NCI-H82 treated with DMSO at 0.1 percent for 48 hours (cell line): Measurements from ENCODE around the gene AMIGO2.

ENCODE experiments used
- DNase-seq: peaks from one replicate; lab custom pipeline; 2025; ENCODE audit not compliant: unreplicated experiment; lab: John Stamatoyannopoulos, UW

Gene AMIGO2

DNA sequence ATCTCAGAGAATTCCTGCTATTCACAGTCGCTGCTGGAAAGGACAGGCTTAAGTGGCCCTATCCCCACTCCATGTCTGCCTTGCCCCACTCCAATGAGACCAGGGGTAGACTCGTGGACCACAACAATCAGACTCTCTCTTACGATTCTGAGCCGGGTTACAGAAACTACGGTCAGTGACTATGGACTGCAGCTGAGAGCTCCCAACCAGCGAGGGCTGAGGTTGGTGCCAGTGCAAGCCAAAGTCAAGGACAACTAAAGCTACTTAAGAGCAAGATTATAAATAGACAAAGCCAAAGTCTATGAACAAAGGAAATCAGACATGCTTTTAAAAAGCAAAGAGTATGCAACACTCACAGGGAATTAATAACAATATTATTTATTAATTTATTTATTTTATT lies 18.3 kb upstream of the AMIGO2 start:
- no peak for DNase-seq

DNA sequence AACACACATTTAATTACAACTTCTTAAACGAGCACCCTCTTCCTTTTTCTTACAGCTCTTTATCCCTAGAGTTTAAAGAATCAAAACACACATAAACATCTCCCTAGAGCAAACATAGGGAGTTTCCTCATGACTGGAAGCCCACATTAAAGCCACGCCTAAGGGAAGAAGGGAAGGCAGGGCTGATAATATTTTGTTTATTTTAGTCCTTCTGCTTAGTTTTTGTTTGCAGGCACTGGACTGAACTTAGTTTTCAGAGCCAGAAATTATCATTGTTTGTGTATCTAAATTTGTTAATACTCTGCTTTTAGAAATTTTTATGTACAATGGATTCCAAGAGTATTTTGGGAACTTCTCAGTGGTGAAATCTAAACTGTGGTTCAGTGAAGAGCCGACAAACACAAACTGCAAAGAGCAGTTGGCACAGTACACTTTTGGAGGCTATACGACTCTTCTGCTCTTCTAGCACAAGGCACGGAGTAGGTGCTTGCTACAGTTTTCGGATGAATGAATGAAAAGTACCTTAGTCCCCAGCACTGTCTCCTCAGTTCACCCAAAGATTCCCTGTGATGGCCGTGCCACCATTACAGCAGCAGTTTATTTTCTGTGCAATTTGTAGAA lies 17.6 kb upstream of the AMIGO2 start:
- no peak for DNase-seq

DNA sequence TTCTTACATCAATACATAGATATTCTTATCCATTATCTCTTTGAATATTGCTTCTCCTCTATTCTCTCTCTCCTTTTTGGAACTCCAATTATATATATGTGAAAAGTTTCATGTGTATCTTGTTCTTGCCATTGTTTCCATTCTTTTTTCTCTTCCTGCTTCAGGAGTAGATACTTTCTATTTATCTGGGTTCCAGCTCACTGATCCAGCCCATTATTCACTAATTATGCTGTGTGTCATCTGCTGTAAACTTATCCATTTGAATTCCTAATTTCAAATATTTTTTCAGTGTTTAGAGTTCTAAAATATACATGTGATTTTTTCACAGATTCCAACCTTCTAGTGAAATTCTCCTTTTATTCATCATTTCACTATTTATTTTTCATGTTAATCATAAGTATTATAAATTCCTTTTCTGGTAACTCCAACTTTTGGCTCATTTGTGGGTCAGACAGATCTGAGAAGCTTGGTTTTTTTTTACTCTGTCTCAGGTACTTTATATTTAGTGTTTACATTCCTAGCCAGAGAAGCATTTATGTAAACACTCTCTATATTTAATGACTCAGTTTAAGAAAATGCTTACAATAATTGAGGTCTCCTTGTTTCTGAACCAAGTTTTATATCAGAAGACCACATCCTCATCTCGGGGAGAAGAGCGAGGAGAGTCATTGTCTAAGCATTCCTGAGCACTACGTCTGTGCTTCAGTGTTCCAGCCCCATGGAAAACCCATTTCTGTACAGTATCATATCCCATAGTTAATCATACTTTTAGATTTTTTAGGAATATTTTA lies 15.9 kb upstream of the AMIGO2 start:
- no peak for DNase-seq

DNA sequence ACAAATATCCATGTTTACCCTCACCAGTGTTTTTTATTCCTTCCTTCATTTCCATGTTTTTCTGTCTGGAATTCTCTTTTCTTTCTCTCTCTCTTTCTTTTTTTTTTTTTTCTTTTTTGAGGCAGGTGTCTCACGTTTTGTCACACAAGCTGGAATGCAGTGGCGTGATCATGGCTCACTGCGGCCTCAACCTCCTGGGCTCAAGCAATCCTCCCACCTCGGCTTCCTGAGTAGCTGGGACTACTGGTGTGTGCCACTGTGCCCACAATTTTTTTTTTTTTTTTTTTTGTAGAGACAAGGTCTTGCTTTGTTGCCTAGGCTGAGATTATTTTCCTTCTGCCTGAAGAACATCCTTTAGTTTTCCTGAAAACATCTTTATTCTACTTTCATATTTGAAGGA lies 15.0 kb upstream of the AMIGO2 start:
- DNase-seq, result no peak

DNA sequence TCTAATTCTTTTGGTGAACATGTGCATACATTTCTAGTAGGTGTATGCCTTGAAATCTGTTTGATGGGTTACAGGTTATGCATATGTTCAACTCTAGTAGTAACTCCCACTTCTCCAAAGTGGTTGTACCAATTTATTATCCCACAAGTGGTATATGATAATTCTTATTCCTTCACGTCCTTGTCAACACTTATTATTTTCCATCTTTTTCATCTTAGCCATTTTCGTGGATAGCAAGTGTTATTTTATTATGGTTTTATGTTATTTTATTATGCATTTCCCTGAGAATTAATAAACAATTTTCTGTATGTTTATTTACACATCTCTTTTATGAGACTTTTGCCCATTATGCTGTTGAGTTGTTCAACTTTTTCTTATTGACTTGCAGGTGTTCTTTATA lies 11.2 kb upstream of the AMIGO2 start:
- DNase-seq, result no peak

DNA sequence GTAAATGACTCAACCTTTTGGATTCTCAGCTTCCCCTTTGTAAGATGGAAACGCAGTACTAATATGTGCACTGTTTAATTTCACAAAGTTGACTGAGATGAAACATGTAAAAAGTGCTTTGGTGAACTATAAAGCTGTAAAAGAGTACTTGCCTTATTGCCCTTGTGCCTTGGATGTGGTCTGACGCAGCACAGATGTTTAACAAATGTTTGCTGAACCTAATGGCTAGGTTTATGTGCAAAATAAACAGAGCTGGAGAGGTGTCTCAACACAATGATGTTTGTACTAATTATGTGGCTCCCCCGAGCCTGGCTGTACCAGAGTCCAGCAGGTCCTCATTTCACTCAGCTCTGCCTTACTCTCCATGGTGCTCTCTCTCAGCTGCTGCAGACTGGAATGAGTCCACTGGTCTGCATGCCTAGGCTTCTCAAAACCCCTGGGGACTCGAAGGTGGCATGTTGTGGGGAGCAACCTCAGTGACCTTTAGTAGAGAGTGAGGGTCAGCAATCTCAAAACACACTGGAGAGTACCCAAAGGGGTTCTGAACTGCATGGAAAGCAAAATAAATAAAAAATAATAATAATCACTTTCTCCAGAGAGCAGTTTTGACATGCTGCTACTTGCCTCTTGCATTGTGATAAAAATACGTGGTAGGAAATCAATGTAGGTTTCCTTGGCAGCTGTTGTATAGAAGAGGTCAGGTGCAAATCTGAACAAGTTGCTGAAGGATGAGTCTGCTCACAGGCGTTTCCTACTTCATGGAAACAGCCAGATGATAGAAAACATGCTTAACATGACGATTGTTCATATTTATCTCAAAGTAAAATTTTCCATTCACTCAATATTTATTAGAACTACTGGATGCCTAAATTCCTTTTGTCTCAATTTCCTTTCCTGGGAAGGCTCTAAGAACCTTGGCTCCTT lies 8.5 kb upstream of the AMIGO2 start:
- DNase-seq, result no peak

DNA sequence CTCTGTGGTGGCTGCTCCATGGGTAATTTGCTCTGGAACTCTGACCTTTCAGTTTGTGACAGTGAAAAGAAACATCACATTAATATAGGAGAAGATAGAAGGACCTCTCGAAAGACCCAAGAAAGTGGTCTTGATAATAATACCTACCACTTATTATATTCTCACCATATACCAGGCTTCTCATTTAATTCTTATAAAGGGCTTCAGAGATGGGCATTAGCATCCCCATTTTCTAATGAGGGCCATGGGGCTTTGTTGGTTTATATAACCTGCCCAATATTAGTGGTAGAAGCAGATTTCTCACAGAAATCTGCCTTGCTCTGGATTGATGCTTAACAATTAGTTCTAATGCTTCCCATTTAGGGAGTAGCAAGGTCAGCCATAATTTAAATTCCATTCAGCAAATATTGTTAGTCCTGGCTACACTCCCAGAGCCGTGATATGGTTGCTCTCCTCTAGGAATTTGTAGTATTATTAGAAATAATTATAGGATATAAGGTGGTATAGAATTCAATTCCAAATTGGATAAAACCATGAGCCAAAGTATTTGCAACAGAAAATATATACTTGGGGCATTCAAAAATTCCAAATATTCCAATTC lies 7.4 kb upstream of the AMIGO2 start:
- no peak for DNase-seq

DNA sequence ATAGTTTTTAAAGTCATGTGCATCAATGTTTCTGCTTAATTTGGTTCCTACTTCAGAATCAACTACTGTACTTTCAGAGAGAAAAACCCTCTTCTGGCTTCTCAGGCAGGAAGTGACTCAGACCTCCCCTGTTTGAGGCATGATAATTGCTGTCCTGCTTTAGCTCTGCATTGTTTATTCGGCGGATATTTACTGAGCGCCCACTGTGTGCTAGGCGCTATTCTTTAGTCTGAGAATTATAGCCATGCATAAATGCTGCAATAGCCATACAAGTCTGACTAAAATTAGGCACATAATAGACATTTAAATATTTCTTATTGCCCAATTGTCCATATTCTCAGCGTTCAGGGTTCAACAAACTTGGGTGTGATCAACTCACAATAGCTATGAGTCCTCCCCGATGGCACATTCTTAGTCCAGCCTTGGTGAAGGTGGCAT lies 6.1 kb upstream of the AMIGO2 start:
- DNase-seq, result no peak

DNA sequence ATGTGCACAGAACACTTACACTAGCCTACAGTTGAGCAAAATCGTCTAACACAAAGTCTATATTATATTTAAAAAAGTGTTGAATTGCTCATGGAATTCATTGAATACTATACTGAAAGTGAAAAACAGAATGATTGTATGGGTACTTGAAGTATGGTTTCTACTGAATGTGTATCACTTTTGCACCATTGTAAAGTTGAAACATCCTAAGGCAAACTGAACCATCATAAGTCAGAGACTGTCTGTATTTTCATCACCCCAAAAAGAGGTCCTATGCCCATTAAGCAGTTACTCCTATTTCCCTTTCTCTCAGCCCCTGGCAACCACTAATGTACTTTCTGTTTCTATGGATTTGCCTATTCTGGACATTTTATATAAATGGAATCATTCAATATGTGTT lies 4.4 kb upstream of the AMIGO2 start:
- no peak for DNase-seq

DNA sequence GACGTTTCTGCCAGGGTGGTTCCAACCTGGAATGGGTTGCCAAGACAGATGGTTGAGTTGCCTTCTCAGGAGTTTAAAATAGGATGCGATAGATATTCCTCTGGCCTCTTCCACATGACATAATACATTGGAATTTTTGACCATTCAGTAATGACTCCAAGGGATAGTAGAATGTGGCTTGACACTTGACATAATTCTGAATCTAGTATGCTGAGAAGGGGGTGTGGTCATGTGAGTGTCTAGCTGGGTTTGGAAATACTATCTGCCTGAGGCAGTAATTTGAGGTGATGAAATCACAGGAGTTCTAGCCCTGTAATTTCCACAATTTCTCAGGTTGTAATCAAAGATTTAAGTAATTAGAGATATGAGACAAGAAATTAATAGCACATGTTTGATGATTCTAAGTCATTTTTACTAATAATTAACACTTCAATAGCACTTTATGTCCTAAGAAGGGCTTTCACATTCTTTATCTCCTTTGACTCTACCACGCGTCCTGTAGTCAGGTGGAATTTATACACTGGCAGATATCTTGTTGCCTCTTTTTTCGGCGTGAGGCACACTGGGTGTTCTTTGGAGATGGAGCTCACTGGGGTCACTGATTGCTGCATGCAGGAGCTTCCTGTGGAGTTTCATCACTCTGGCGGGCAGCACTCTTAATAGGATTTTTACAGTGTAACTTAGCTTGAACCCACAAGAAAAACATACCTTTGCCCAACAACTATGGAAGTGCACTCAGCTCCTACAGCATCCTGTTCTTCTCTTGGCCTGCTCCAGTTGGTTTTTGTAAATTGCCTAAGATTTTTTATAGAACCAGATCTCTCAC lies 3.2 kb upstream of the AMIGO2 start:
- no peak for DNase-seq

DNA sequence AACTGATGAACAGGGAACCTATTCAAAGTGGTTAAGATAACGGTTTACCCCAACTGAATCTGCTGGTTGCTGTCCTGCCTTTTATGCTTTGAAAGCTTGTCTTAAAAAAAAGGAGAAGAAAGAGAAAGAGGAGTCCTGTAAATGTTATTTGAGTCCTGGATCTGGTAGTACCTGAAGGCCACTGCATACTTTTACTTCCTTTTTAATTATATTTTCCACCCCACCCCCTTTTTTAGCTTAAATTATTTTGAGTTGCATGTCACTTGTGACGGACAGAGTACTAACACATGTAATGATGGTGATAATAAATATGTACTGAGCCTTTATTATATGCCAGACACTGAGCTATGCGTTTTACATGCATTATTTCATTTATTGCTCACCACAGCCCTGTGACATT lies 2.5 kb upstream of the AMIGO2 start:
- DNase-seq, result no peak

DNA sequence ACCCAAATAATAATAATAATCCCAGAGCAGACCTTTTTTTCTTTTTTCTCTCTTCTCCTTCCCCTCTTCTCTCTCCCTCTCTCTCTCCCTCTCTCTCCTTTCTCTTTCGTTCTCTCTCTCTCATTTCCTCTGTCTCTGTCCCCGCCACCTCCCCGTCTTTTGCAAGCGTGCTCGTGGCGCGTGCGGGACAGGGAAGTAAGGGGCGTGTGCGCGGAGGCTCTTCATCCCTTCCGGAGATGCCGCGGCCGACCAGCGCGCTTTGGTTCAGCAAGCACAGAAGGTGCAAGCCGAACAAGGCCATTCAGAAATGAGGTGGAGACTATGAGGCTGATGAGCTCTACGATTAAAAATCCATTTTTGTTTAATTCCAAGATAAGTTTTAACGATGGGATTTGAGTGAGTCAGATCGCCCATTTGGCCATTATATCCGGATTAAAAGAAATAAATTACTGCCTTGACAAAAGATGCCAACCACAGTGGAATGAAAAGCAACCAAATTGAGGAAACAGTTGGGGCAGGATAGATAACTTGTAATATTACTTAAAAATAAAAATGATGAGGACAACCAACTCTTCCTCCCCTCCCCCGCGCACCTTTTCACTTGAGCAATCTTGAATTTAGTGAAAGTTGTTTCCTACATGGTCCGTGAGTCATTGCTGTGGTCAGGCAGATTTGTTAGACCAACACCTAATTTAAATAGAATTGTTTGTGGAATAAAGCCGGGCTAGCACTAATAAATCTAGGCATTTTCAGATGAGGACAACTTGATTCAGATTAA lies 1.2 kb upstream of the AMIGO2 start:
- no peak for DNase-seq

DNA sequence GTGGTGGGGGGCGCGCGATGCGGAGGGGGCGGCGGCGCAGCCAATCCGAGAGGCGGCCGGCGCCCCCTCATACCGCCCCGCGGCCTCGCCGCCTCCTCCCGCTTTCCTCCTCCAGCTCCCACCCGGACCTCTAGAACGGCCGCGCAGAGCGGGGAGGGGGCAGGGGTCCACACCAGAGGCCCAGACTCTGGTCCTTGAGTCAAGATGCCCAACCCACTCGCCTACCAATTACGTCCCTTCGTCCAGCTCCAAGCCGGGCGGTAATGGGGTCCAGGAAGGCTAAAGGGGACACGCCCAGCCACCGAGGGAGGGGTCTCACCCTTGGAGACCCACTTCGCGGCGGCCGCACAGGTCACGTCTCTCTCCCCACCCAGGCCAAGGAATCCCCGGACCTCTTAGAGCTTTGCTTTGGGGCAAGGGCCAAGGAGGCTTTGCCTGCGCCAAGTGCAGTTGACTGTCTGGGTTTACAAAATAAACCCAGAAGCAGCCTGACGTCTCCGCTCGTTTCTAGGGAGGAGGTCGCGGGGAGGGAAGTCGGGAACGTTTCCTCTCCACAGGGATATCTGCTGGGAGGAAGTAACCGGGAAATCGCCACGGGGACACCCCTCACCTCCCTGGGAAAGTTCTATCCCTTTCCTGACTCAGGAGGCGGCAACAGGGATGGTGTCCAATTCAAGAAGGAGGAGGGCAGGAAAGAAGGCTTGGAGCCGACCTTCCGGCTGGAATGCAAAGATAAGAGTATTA lies 394 bp upstream of the AMIGO2 start:
- peak; percentile 2 for DNase-seq

DNA sequence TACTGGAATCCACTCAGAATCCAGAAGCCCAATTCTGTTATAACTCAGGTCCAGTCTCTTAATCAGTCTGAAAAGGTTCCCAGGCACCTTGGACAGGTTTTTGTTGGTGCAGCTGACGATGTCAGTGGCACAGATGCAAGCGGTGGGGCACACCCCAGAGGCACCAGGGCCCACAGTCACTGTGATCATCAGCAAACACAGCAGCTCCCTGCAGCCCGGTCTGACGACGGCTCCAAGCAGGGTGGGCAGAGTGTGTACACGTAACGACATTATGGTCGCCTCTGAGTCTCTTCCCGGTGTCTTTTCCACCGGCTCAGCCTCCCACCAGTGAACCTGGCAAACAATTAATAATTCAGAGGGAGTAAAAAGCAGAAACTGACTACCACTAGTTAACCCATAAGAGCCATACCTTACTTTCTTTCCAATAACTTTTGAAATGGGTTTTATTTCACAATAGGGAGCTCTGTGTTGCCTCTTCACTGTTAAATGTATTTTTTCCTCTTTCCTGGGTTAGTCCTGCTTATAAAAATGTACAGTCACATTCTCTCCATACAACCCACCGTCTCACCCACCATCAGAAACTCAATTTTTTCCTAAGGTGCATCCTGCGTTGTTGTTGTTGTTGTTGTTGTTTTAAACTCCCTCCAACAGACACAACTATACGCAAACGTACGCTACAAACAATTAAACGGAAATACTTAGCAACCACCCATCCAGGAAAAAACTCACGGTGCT lies 859 bp downstream of the AMIGO2 start:
- DNase-seq, result no peak

DNA sequence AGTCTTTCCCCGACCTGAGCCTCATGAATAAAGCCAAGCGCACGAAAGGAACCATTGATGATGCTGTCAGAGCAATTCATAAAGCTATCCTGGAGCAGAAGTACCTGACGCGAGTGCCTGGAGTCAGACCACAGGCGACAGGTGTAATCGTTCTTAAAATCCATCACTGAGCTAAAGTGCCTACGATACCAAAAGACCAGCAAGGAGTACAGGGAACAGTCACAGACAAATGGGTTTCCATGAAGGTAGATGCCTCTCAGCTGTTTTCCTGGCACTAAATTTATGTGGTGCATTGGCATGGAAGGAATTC lies 1.7 kb downstream of the AMIGO2 start:
- no peak for DNase-seq

DNA sequence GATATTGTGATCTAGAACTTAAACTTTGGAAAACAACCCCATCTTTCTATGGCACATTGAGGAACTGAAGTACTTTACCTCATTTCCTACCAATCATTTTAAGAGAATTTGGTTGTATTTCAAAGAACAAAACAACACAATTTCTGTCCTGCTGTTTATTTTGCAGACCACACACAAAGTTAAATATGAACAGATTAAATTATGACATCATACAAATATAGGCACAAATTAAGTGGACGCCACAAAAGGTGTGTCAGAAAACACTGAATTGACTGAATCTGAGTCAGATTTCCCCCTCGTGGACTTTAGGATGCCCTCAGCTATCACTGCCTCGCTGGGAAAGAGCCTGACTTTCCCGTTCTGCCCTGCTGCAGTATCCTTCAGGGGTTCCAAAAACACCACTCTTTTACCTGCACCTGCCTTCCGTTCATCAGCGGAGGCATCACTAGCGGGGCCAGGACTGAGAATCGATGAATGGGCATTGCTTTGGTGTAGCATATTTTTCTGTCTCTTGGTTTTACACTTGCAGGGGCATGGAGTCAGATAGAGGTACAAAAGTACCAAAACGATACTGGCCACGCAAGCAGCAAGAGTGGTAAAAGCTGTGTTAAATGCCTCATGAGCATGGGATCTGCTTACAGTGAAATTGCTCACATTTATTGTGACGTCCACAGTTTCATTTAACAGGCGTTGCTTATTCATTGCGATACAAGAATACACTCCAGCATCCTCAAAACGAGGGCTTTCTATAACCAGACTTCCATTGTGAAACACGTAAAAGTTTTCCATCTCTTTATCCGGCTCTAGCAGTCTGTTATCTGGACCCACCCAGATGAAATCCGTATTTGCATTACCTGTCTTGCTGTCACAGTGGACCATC lies 2.3 kb downstream of the AMIGO2 start:
- no peak for DNase-seq

DNA sequence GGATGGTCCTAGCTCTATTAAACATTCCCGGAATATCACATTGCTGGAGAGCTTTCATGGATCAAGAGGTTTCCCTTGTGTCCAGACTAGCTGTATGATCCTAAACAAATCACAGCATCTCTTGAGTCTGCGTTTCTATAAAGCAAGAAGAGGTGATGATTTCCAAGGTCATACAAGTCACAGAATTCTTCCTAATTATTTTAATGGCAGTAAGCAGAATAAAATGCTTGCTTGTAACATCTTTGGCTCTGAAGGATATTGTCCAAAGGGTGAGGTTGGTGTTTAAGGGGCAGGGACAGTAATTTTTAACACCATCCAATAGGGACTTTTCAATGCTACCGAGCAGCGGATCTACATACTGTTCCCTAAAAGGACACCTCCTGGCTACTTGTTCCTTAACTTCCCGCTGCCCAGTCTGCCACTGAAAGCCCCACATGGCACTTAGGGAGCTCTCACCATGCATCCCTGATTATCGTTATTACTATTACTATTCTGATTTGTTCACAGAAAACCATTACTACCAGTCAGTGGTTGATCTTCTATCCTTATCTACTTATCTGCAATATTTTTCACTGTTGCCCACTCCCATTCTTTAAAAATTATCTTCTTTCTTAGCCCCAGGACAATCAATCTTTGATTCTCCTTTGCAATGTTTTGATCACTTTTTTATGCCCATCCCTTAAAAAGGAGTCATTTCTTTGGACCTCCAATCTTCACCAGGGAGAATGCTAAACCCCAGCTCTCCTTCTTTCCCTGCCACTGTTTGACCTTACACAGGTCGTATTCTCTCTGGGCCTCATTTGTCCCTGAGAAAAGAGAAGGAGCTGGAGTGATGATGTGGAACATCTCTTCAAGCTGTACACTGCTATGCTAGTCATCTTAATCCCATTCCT lies 4.3 kb downstream of the AMIGO2 start:
- DNase-seq, result no peak
